Measurements from ENCODE around the gene SLC22A13.

DNA sequence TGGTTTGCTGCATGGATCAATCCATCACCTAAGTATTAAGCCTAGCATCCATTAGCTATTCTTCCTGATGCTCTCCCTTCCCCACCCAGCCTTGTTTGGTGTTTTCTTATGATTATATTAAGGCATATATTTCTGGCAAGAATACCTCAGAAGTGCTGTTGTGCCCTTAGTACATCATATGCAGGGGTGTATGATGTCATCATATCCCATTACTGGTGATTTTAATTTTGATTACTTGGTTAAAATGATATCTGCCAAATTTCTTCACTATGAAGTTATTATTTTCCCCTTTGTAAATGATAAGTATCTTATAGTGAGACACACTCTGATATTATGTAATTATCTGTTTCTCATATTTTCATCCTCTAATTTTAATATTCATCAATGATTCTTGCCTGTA lies 31.9 kb downstream of the SLC22A13 start:
- TF ChIP-seq, protein P1, sequence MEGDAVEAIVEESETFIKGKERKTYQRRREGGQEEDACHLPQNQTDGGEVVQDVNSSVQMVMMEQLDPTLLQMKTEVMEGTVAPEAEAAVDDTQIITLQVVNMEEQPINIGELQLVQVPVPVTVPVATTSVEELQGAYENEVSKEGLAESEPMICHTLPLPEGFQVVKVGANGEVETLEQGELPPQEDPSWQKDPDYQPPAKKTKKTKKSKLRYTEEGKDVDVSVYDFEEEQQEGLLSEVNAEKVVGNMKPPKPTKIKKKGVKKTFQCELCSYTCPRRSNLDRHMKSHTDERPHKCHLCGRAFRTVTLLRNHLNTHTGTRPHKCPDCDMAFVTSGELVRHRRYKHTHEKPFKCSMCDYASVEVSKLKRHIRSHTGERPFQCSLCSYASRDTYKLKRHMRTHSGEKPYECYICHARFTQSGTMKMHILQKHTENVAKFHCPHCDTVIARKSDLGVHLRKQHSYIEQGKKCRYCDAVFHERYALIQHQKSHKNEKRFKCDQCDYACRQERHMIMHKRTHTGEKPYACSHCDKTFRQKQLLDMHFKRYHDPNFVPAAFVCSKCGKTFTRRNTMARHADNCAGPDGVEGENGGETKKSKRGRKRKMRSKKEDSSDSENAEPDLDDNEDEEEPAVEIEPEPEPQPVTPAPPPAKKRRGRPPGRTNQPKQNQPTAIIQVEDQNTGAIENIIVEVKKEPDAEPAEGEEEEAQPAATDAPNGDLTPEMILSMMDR (IDR thresholded peaks at IDR 0.05), result no peak
- no peak for TF ChIP-seq POLR2A (IDR thresholded peaks at IDR 0.05)
